H1 (cell line): ENCODE measurements around the gene PLEKHH2. TPM values are rescaled to one million over a fixed set of nuclear protein-coding genes. Genes with fewer than 3 reads are reported as not detected.

Experiments used
- CTCF ChIA-PET: fragments of 300-600 bp; sonication (Branson Sonifier 250); formaldehyde crosslinking; loops from one replicate; lab custom pipeline; 2021; ENCODE audit not compliant: partially characterized antibody; lab: Charles Lee
- POLR2A ChIA-PET: fragments of 300-600 bp; sonication (Branson Sonifier 250); formaldehyde crosslinking; loops from one replicate; lab custom pipeline; 2021; ENCODE audit warnings: inconsistent platforms; ENCODE audit not compliant: partially characterized antibody; lab: Charles Lee
- DNase-seq, 2 experiments: peaks; one replicate each; pipeline versions ENCODE4 v3.0.0 to v3.0.0-alpha.2; 2010 to 2022; ENCODE audit warnings: low spot score in 2 of 2, low read depth in 1 of 2, mixed read lengths in 1 of 2
- FAIRE-seq: peaks from 2 replicates; lab custom pipeline; 2011; peaks lifted over from hg19 to GRCh38; lab: Jason Lieb, UNC
- H2AFZ ChIP-seq: 2 replicates; pipeline ENCODE4 v1.8.1; 2012; ENCODE audit warnings: low read length, inconsistent platforms
- H2AK5ac ChIP-seq: 2 replicates; pipeline ENCODE4 v1.6.1; 2013; ENCODE audit warnings: low read depth, low read length
- H2BK120ac ChIP-seq: replicated peaks from 2 replicates; pipeline ENCODE3; 2013; ENCODE audit warnings: low read depth, low read length, inconsistent platforms
- H2BK12ac ChIP-seq: 2 replicates; pipeline ENCODE4 v1.6.1; 2013; ENCODE audit warnings: low read depth, low read length
- H2BK15ac ChIP-seq: 2 replicates; pipeline ENCODE4 v1.6.1; 2013; ENCODE audit warnings: low read length
- H2BK20ac ChIP-seq: 2 replicates; pipeline ENCODE4 v1.6.1; 2013; ENCODE audit warnings: low read length
- H2BK5ac ChIP-seq: 2 replicates; pipeline ENCODE4 v1.6.1; 2013; ENCODE audit warnings: low read depth, low read length
- H3K14ac ChIP-seq: 2 replicates; pipeline ENCODE4 v1.6.1; 2013; ENCODE audit warnings: inconsistent platforms; ENCODE audit not compliant: insufficient read length
- H3K18ac ChIP-seq: 2 replicates; pipeline ENCODE4 v1.6.1; 2013; ENCODE audit warnings: low read length; ENCODE audit errors: extremely low read depth
- H3K23ac ChIP-seq: 2 replicates; pipeline ENCODE4 v1.6.1; 2013; ENCODE audit warnings: inconsistent platforms; ENCODE audit not compliant: insufficient read length
- H3K23me2 ChIP-seq: 2 replicates; pipeline ENCODE4 v1.6.1; 2013; ENCODE audit warnings: low read depth, low read length
- H3K27ac ChIP-seq: 2 replicates; pipeline ENCODE4 v1.6.1; 2011; ENCODE audit warnings: low read depth, low read length, inconsistent platforms
- H3K27me3 ChIP-seq, 4 experiments: replicated peaks in 1 of 4; 1 replicate in 1 of 4; 2 replicates in 3 of 4; pipeline versions ENCODE4 v1.6.1 to v1.8.1; 2011 to 2013; ENCODE audit warnings: low read length in 3 of 4, mild to moderate bottlenecking in 3 of 4, inconsistent platforms in 2 of 4, mixed read lengths in 2 of 4, moderate library complexity in 1 of 4; ENCODE audit not compliant: control insufficient read depth in 3 of 4, insufficient read depth in 3 of 4; ENCODE audit errors: extremely low read depth in 1 of 4
- H3K36me3 ChIP-seq, 4 experiments: 2 replicates each; pipeline versions ENCODE4 v1.6.1 to v1.8.1; 2011 to 2013; ENCODE audit warnings: mild to moderate bottlenecking in 4 of 4, low read length in 3 of 4, moderate library complexity in 2 of 4, control low read depth in 1 of 4, inconsistent platforms in 1 of 4; ENCODE audit not compliant: insufficient read depth in 4 of 4, control insufficient read depth in 2 of 4
- H3K4ac ChIP-seq: replicated peaks from 2 replicates; pipeline ENCODE3; 2013; ENCODE audit warnings: low read length, low read depth, mixed read lengths, inconsistent platforms; ENCODE audit not compliant: insufficient read length
- H3K4me1 ChIP-seq, 4 experiments: replicated peaks in 1 of 4; 1 replicate in 1 of 4; 2 replicates in 3 of 4; pipeline versions ENCODE4 v1.6.1 to v1.8.1; 2011 to 2013; ENCODE audit warnings: low read length in 3 of 4, inconsistent platforms in 2 of 4, mixed read lengths in 1 of 4; ENCODE audit not compliant: insufficient read depth in 4 of 4, control insufficient read depth in 3 of 4
- H3K4me2 ChIP-seq, 2 experiments: 2 replicates each; pipeline versions ENCODE4 v1.6.1 to v1.8.1; 2011 to 2013; ENCODE audit warnings: low read depth in 2 of 2, low read length in 2 of 2, control low read depth in 1 of 2, inconsistent platforms in 1 of 2, mild to moderate bottlenecking in 1 of 2; ENCODE audit not compliant: insufficient read depth in 1 of 2
- H3K4me3 ChIP-seq, 4 experiments: fragments of 200-600, 300-600 bp in 1 of 4; sonication (generic), shearing (Covaris generic), sonication (Bioruptor Twin) in 1 of 4; 2 replicates each; pipeline versions ENCODE4 v1.5.1 to v1.8.1; 2011 to 2016; ENCODE audit warnings: low read length in 4 of 4, low read depth in 3 of 4, control low read depth in 2 of 4, inconsistent platforms in 2 of 4, mild to moderate bottlenecking in 2 of 4, mixed read lengths in 1 of 4, moderate library complexity in 1 of 4; ENCODE audit not compliant: insufficient read depth in 2 of 4; ENCODE audit errors: extremely low read depth in 1 of 4
- H3K56ac ChIP-seq: replicated peaks from 2 replicates; pipeline ENCODE3; 2013; ENCODE audit warnings: low read depth, mild to moderate bottlenecking, mixed read lengths, low read length, inconsistent platforms; ENCODE audit not compliant: insufficient read length
- H3K79me1 ChIP-seq: 2 replicates; pipeline ENCODE4 v1.6.1; 2013; ENCODE audit warnings: low read depth, low read length, control low read depth
- H3K79me2 ChIP-seq, 2 experiments: 2 replicates each; pipeline versions ENCODE4 v1.6.1 to v1.8.1; 2012 to 2013; ENCODE audit warnings: low read length in 2 of 2, mild to moderate bottlenecking in 2 of 2, inconsistent platforms in 1 of 2; ENCODE audit not compliant: insufficient read depth in 2 of 2, control insufficient read depth in 1 of 2
- H3K9ac ChIP-seq, 4 experiments: replicated peaks in 1 of 4; 1 replicate in 1 of 4; 2 replicates in 3 of 4; pipeline versions ENCODE4 v1.6.1 to v1.8.1; 2011 to 2013; ENCODE audit warnings: low read depth in 3 of 4, low read length in 3 of 4, control low read depth in 2 of 4, mild to moderate bottlenecking in 2 of 4, moderate library complexity in 2 of 4, inconsistent platforms in 1 of 4; ENCODE audit errors: extremely low read depth in 1 of 4
- H3K9me3 ChIP-seq, 2 experiments: 2 replicates each; pipeline versions ENCODE4 v1.6.1 to v1.8.1; 2012 to 2013; ENCODE audit warnings: mild to moderate bottlenecking in 2 of 2, moderate library complexity in 2 of 2, control low read depth in 1 of 2, inconsistent platforms in 1 of 2, low read depth in 1 of 2, low read length in 1 of 2, mixed read lengths in 1 of 2; ENCODE audit not compliant: insufficient read depth in 2 of 2
- H4K20me1 ChIP-seq, 2 experiments: replicated peaks in 1 of 2; 2 replicates each; pipeline versions ENCODE3 to v1.8.1; 2011 to 2013; ENCODE audit warnings: inconsistent platforms in 2 of 2, low read length in 2 of 2, mild to moderate bottlenecking in 1 of 2; ENCODE audit not compliant: insufficient read depth in 2 of 2, control insufficient read depth in 1 of 2
- H4K5ac ChIP-seq: 2 replicates; pipeline ENCODE4 v1.6.1; 2013; ENCODE audit warnings: low read length, low read depth, mixed read lengths, inconsistent platforms; ENCODE audit not compliant: insufficient read length
- H4K8ac ChIP-seq: 2 replicates; pipeline ENCODE4 v1.8.0; 2013; ENCODE audit warnings: mild to moderate bottlenecking, moderate library complexity, low read length, inconsistent platforms; ENCODE audit not compliant: insufficient read depth; ENCODE audit errors: extremely low read depth
- H4K91ac ChIP-seq: replicated peaks from 2 replicates; pipeline ENCODE3; 2013; ENCODE audit warnings: low read length, mixed read lengths, inconsistent platforms; ENCODE audit not compliant: insufficient read length
- ATF3 ChIP-seq: IDR thresholded peaks from 2 replicates; pipeline ENCODE4 v1.6.1; 2011; ENCODE audit warnings: low read depth, mild to moderate bottlenecking, low read length; ENCODE audit not compliant: insufficient read depth
- CBX5 ChIP-seq: fragments of 300-800, 300-1000 bp; sonication (generic); IDR thresholded peaks from 2 replicates; pipeline ENCODE4 v1.7.1; 2016; ENCODE audit warnings: antibody characterized with exemption, low read length, low read depth
- CREB1 ChIP-seq: IDR thresholded peaks from 2 replicates; pipeline ENCODE4 v1.6.1; 2012; ENCODE audit warnings: inconsistent platforms
- EGR1 ChIP-seq: IDR thresholded peaks from 2 replicates; pipeline ENCODE4 v1.6.1; 2011; ENCODE audit warnings: low read depth, low read length, borderline replicate concordance
- EZH2 ChIP-seq: fragments of 200-600 bp; sonication (generic); IDR thresholded peaks from 2 replicates; pipeline ENCODE4 v1.7.1; 2012; ENCODE audit warnings: low read depth, mild to moderate bottlenecking, moderate library complexity, low read length, inconsistent platforms; ENCODE audit not compliant: severe bottlenecking
- KDM1A ChIP-seq: fragments of 200-600, 300-600 bp; sonication (generic); IDR thresholded peaks from 2 replicates; pipeline ENCODE4 v1.7.1; 2016; ENCODE audit warnings: mild to moderate bottlenecking, low read length, borderline replicate concordance
- SAP30 ChIP-seq: fragments of 300-600 bp; sonication (generic); IDR thresholded peaks from 2 replicates; pipeline ENCODE4 v1.7.1; 2012; ENCODE audit warnings: low read length, moderate library complexity, mild to moderate bottlenecking, inconsistent platforms; ENCODE audit not compliant: insufficient read depth, insufficient replicate concordance
- SIN3A ChIP-seq, 2 experiments: IDR thresholded peaks in 1 of 2; conservative IDR thresholded peaks in 1 of 2; 2 replicates each; pipeline ENCODE4 v1.6.1; 2011 to 2012; ENCODE audit warnings: low read length in 2 of 2, improper control_type of control experiment in 1 of 2, low read depth in 1 of 2, mild to moderate bottlenecking in 1 of 2
- TCF12 ChIP-seq: IDR thresholded peaks from 2 replicates; pipeline ENCODE4 v1.6.1; 2011; ENCODE audit warnings: low read depth, mild to moderate bottlenecking, low read length
- WGBS, 2 experiments: shearing (Covaris generic) in 1 of 2; methylation state at CpG; one replicate each; pipeline versions ENCODE4 v1.1.6 to v1.1.7; 2013 to 2015; ENCODE audit warnings: low lambda C conversion rate in 2 of 2, mixed read lengths in 2 of 2, inconsistent platforms in 1 of 2, low coverage in 1 of 2, missing lambda C conversion rate in 1 of 2; ENCODE audit not compliant: insufficient replicate concordance in 2 of 2, insufficient coverage in 1 of 2, insufficient read length in 1 of 2; ENCODE audit errors: extremely low coverage in 1 of 2, missing lambda C conversion rate in 1 of 2; 5-methylcytosine and 5-hydroxymethylcytosine counted together
- polyA plus RNA-seq, 7 experiments: library from polyadenylated mRNA; depleted of rRNA in 3 of 7; stranded (reverse) in 5 of 7; unstranded in 2 of 7; fragments of >200 nt in 5 of 7; fragments of 200-250 nt in 2 of 7; gene quantifications; 1 replicate in 5 of 7; 2 replicates in 1 of 7; 4 replicates in 1 of 7; pipeline versions ENCODE4 v1.2.1 to v1.2.3, GENCODE V29; 2011 to 2013; ENCODE audit warnings: missing spikeins in 2 of 7, mixed read lengths in 2 of 7
- total RNA-seq: library from RNA; stranded (reverse); fragmentation: NEBNext Ultra II Directional; extraction: Animal tissue kit (Norgen Biotek cat#: 25700); gene quantifications from 2 replicates; pipeline ENCODE4 v1.2.1, GENCODE V29; 2021

PLEKHH2 gene
- total and polyA plus RNA-seq, 2 of the 8 experiments (the other 6 are each of a cell fraction or from before 2014, with no cell fraction given) = 2.2 to 5.0 TPM

GRCh38 chr2:43812006-43812405 lies 174.9 kb downstream of the PLEKHH2 start:
- no peaks in the 10 kb centered on the region for H3K36me3 ChIP-seq
- H4K5ac ChIP-seq = no peak overlapping the region
- no peak overlapping the region for H3K4me2 ChIP-seq
- H2BK15ac ChIP-seq = no peak overlapping the region
- DNase-seq (no peak), FAIRE-seq (no peak)
- no peak overlapping the region for H2AFZ ChIP-seq
- no peak overlapping the region for H4K91ac ChIP-seq
- no peak overlapping the region for H3K4me3 ChIP-seq
- no peak overlapping the region for H3K14ac ChIP-seq
- no peaks in the 10 kb centered on the region for H3K4me1 ChIP-seq
- TF ChIP-seq EZH2 = no peak
- no peak for TF ChIP-seq KDM1A
- no peak for TF ChIP-seq TCF12
- no peak for TF ChIP-seq CREB1
- TF ChIP-seq CBX5 = no peak
- TF ChIP-seq SAP30 = no peak
- TF ChIP-seq SIN3A (conservative IDR thresholded peaks at IDR 0.05 in 1 of 2, IDR thresholded peaks at IDR 0.05 in 1 of 2; ENCODE audit: low read depth in 1 of 2, low read length in 2 of 2) = no peak
- no peak for TF ChIP-seq EGR1
- TF ChIP-seq ATF3 = no peak
- H3K79me1 ChIP-seq = no peaks in the 10 kb centered on the region
- H3K79me2 ChIP-seq = no peaks in the 10 kb centered on the region
- no peaks in the 10 kb centered on the region for H4K20me1 ChIP-seq
- H3K23me2 ChIP-seq = no peaks in the 10 kb centered on the region
- H3K9ac ChIP-seq = no peak overlapping the region
- ChIA-PET CTCF (interaction anchor here (0.5 to 2.6 kb wide), 3 partner anchors 13 to 1547 kb away, joined by 3 to 13 read pairs (median 3); no protein-coding TSS in a partner anchor), POLR2A (interaction anchor here (0.6 kb wide), 1 partner anchor 18 kb away, joined by 3 read pairs; no protein-coding TSS in a partner anchor)
- H3K9me3 ChIP-seq = no peaks in the 10 kb centered on the region
- H2BK120ac ChIP-seq = no peak overlapping the region
- no peak overlapping the region for H4K8ac ChIP-seq
- no peak overlapping the region for H2BK20ac ChIP-seq
- no peak overlapping the region for H3K23ac ChIP-seq
- no peak overlapping the region for H3K4ac ChIP-seq
- H3K27me3 ChIP-seq = no peaks in the 10 kb centered on the region
- no peak overlapping the region for H3K27ac ChIP-seq
- H3K18ac ChIP-seq = no peak overlapping the region
- H3K56ac ChIP-seq = no peak overlapping the region
- WGBS, 2 experiments = 54% methylated on average over 2 of the region's 2 CpGs; no CpG with 5 or more reads in 1 of the 2 experiments
- H2BK12ac ChIP-seq = no peak overlapping the region
- H2BK5ac ChIP-seq = no peak overlapping the region
- H2AK5ac ChIP-seq = no peak overlapping the region
